Thoracic aorta (tissue), 2 donors: ENCODE data around the gene ALS2. TPM values are rescaled to one million over a fixed set of nuclear protein-coding genes. Genes with fewer than 3 reads are reported as not detected.

ENCODE experiments used
- ATAC-seq: fragments of 150-250 bp; one replicate; pipeline ENCODE4 v1.8.0; 2017; ENCODE audit warnings: low read depth; ENCODE audit not compliant: insufficient number of reproducible peaks, low FRiP score
- DNase-seq: peaks from one replicate; pipeline ENCODE4 v3.0.0-alpha.2; 2020; ENCODE audit warnings: low spot score
- H3K27ac ChIP-seq, 2 donors: fragments of 200-600 bp; sonication (generic); 1 replicate in 1 of 2; 2 replicates in 1 of 2; pipeline ENCODE4 v1.5.1; 2016; ENCODE audit warnings: mild to moderate bottlenecking in 2 of 2, moderate library complexity in 2 of 2
- H3K27me3 ChIP-seq: fragments of 200-600 bp; sonication (generic); replicated peaks from 2 replicates; pipeline ENCODE4 v1.6.0; 2016; ENCODE audit warnings: mild to moderate bottlenecking; ENCODE audit not compliant: insufficient read depth
- H3K36me3 ChIP-seq: fragments of 200-600 bp; sonication (generic); one replicate; pipeline ENCODE4 v1.5.1; 2016
- H3K4me1 ChIP-seq, 2 donors: fragments of 200-600 bp; sonication (generic); 1 replicate in 1 of 2; 2 replicates in 1 of 2; pipeline versions ENCODE4 v1.5.1 to v1.6.0; 2016; ENCODE audit warnings: low read depth in 2 of 2, mild to moderate bottlenecking in 1 of 2; ENCODE audit not compliant: control insufficient read depth in 1 of 2
- H3K4me3 ChIP-seq: fragments of 200-600 bp; sonication (generic); 2 replicates; pipeline ENCODE4 v1.5.1; 2016; ENCODE audit warnings: mild to moderate bottlenecking
- H3K9me3 ChIP-seq: fragments of 200-600 bp; sonication (generic); 2 replicates; pipeline ENCODE4 v1.5.1; 2016
- CTCF ChIP-seq: fragments of 200-600 bp; sonication (generic); IDR thresholded peaks from one replicate; pipeline ENCODE4 v1.5.1; 2019; ENCODE audit warnings: antibody characterized with exemption
- total RNA-seq, 2 donors: library from RNA; depleted of rRNA; stranded (reverse); fragments of >200 nt; gene quantifications; one replicate each; pipeline versions ENCODE4 v1.1.0 to v1.2.3, GENCODE V29; 2016

ALS2 gene
- total RNA-seq, 2 donors from 2014 or later = 34.5 to 45.1 TPM

GRCh38 chr2:201777043-201777442 lies 3.7 kb downstream of the ALS2 start:
- no peak overlapping the region for H3K4me3 ChIP-seq
- no peak for DNase-seq
- no peaks in the 10 kb centered on the region for H3K9me3 ChIP-seq
- no peaks in the 10 kb centered on the region for H3K36me3 ChIP-seq
- ATAC-seq = no peak
- no peak overlapping the region for H3K27ac ChIP-seq
- no peaks in the 10 kb centered on the region for H3K27me3 ChIP-seq
- H3K4me1 ChIP-seq = peaks cover 6 to 22% of the 10 kb centered on the region in 2 donors
- no peak for TF ChIP-seq CTCF

GRCh38 chr2:201775326-201775725 lies 5.4 kb downstream of the ALS2 start:
- no peak overlapping the region for H3K27ac ChIP-seq
- no peak for TF ChIP-seq CTCF
- no peaks in the 10 kb centered on the region for H3K9me3 ChIP-seq
- no peak for DNase-seq
- H3K27me3 ChIP-seq = no peaks in the 10 kb centered on the region
- peaks cover 3% of the 10 kb centered on the region for H3K36me3 ChIP-seq
- peaks cover 6 to 21% of the 10 kb centered on the region in 2 donors for H3K4me1 ChIP-seq
- no peak overlapping the region for H3K4me3 ChIP-seq
- no peak for ATAC-seq

GRCh38 chr2:201774546-201774945 lies 6.2 kb downstream of the ALS2 start:
- no peak for ATAC-seq
- Histone ChIP-seq H3K4me1 (peaks cover 3 to 17% of the 10 kb centered on the region in 2 donors), H3K27me3 (no peaks in the 10 kb centered on the region), H3K27ac (no peak overlapping the region), H3K4me3 (no peak overlapping the region), H3K36me3 (peaks cover 3% of the 10 kb centered on the region), H3K9me3 (no peaks in the 10 kb centered on the region)
- TF ChIP-seq CTCF = no peak
- no peak for DNase-seq

- H3K36me3 ChIP-seq = peaks cover 3% of the 10 kb centered on the region
- no peaks in the 10 kb centered on the region for H3K9me3 ChIP-seq
- no peaks in the 10 kb centered on the region for H3K27me3 ChIP-seq
- no peak for DNase-seq
- TF ChIP-seq CTCF = no peak
- peaks cover 0 to 14% of the 10 kb centered on the region in 2 donors for H3K4me1 ChIP-seq
- no peak overlapping the region for H3K4me3 ChIP-seq
- no peak overlapping the region for H3K27ac ChIP-seq
- no peak for ATAC-seq
These were observed 6.7 kb downstream of the ALS2 start for GRCh38 chr2:201773990-201774389.

GRCh38 chr2:201769666-201770373 lies 10.9 kb downstream of the ALS2 start:
- Histone ChIP-seq H3K27me3 (no peaks in the 10 kb centered on the region), H3K36me3 (peaks cover 7% of the 10 kb centered on the region), H3K4me3 (no peak overlapping the region), H3K4me1 (peaks cover 0 to 22% of the 10 kb centered on the region in 2 donors), H3K9me3 (no peaks in the 10 kb centered on the region), H3K27ac (no peak overlapping the region)
- no peak for ATAC-seq
- TF ChIP-seq CTCF = no peak
- no peak for DNase-seq
